HG03432 (cell line): ENCODE results near the gene KCNQ1.

Source experiments
- ATAC-seq: cut with Tn5 transposase; IDR thresholded peaks from one replicate; pipeline ENCODE4 v1.9.1; 2021; ENCODE audit warnings: mild to moderate bottlenecking, moderate library complexity; ENCODE audit not compliant: unreplicated experiment

Gene KCNQ1

DNA sequence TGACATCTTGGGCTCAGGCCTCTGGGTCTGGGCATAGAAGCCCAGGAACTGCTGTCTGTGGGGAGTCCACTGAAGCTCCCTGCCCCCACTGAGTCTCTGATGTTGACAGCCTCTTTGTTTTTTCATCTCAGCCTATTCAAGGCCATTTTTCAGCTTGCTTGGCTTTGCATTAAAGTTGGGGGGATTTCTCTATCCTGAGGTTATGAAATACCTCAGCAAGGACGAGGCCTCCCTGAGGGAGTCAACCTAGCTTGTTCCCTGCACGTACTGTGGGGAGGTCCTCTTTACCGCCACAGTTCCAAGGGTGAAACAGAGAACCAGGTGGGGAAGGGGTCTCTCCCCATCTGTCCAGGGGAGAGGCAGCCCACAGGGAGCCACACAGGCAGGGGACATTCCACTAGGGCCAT is 246.6 kb downstream of the KCNQ1 start:
- no peak for ATAC-seq

GRCh38 chr11:2691991-2692875 is 247.4 kb downstream of the KCNQ1 start:
- ATAC-seq: no peak

DNA sequence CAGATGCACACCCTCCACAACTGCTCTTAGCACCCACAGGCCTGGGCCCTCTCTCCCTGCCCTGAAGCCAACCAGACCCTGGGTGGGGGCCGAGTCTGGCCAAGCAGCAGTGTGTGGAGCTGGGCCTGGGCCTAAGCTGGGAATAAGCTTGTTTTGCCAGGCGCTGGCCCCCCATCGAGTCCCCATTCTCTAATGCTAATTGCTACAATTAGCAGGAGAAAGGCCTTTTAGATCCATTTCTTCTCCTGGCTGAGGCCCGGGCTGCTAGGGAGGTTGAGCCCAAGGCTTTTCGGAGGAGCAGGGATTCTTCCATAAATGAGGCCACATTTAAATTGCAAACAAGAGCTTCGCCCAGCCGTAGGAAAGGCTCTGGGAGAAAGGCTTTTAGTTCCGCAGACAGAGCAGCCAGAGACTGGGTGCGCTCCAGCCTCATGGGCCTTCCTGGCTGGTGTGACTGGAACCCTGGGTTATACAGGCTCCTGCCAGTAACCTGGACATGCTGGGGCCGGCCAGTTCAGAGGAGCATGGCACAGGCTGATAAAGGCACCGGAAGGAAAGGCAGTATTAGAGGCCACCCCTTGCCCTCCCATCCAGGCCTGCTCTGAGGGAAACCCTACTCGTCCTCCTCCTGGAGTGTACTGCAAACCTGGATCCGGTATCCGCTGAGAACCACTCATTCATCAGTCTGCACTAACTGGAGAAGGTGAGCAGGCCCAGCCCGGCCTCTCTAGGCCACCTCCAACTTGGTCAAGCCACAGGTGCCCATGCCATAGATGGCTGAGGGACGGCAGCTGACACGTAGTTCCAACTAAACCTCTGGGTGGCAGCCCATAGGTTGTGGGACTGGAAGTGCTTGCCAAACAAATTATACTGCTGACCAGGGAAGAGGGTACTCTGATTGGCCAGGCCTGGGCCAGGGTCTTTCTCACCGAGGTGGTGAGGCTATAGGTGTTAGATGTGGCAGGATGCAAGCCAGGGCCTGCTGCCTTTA is 248.8 kb downstream of the KCNQ1 start:
- ATAC-seq: no peak

DNA sequence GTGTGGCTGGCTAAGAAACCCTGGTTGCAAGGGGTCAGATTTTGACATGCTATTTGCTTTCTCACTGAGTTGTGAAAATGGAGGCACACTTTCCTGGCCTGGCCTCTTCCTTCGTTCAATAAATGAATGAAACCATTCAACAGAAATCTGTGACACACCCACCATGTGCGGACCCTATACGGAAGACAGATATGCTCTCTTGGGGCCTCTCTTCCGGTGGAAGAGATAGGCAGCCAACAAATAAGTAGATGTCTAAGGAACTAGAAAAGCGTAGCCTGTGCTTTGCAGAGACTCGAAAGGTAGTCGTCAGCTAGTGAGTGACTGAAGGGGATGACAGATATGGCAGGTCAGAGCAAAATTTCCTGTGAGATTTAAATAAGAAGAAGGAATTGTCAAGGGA is 249.7 kb downstream of the KCNQ1 start:
- no peak for ATAC-seq

GRCh38 chr11:2694995-2695939 is 250.5 kb downstream of the KCNQ1 start:
- ATAC-seq: no peak

DNA sequence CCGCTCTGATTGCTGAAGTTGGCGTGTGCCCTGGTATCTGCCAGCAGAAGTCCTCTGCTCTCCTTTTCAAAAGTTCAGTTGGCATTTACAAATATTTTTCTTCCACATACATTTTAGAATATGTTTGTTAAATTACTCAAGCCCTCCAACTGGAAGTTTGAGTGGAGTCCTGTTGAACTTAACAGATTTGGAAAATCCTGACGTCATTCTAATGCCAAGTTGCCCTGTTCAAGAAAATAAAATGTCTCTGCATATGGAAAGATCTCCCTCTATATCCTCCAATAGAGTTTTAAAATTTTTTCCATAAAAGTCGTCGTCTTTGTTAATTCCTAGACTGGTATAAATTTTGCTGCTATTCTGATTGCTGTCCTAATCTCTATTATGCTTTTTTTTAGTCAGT is 251.6 kb downstream of the KCNQ1 start:
- ATAC-seq: no peak

- ATAC-seq: no peak
Measured at GRCh38 chr11:2697866-2698265, 253.1 kb downstream of the KCNQ1 start.

DNA sequence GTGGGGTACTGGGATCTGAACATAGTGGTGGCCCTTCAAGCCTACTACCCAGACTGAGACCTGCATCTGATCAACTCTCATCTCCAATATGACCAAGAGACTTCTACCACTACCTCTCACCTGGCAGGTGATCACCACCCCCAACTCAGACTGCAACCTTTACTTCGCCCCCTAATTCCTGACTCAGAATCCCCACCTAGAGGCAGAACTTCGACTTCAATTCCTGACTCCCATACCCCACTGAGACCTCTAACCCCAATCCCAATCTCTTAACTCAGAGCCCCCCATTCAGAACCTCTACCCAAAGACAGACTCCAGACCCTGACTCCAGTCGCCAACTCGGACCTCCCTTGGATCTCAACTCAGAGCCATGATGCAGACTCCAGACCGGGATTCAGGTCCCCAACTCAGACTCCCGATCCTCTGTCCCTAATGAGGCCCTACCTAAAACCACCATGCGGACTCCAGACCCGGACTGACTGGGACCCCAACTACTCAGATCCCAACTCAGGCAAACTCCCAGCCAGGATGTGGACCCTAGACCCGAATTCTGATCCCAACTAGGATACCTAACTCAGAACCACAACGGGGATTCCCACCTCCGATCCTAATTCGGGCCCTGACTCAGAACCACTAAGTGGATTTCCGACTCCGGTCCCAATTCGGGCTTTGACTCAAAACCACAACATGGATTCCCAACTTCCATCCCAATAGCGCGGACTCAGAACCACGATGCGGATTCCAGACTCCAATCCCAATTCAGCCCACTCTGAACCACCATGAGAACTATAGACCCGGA is 253.8 kb downstream of the KCNQ1 start:
- no peak for ATAC-seq

DNA sequence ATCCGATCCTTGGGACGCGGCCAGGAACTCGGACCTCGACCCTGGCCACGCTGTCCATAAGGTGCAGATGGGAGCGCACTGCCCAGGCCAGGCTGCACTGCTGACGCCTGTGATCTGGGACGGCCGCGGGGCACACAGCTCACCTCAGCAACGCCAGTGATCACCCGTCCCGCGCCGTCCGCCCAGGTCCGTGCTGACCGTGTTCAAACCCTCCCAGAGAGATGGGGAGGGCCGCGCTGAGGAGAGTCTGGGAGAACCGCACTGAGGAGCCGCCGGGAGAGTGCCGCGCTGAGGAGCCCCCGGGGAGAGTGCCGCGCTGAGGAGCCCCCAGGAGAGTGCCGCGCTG is 254.3 kb downstream of the KCNQ1 start:
- ATAC-seq: peak; percentile 14

- peak; percentile 90 for ATAC-seq
Measured at GRCh38 chr11:2699531-2700414, 255.0 kb downstream of the KCNQ1 start, which contains the start of gene KCNQ1OT1. TSS of gene KCNQ1OT1 (minus strand) at chr11:2699994.

- peak; percentile 42 for ATAC-seq
Measured at GRCh38 chr11:2700415-2701211, 255.8 kb downstream of the KCNQ1 start.

- ATAC-seq: no peak
Measured at GRCh38 chr11:2701230-2701629, 256.4 kb downstream of the KCNQ1 start.

DNA sequence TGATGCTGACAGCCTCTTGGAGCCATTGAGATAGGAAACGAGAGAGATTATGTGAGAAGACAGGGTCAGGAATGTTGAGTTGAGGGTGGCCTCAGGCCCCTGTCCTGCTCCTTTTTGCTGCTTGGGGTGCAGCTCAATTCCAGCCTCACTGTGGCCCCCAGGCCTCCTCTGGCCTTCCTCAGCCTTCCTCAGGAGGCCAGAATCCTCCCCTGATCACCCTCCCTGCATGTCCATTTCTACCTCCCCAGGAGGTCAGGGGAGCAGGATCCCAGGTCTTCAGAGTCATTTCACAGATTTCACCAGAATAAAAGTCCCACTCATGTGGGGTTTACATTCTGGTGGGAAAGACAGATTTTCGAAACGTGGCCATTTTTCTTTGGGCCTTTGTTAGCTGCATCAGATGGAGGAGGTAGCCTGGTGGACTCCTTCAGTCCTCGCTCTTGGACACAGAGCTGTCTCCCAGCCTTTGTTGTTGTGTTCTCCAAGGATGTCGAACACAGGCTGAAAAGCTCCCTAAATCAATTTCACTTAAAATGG is 257.2 kb downstream of the KCNQ1 start:
- no peak for ATAC-seq

DNA sequence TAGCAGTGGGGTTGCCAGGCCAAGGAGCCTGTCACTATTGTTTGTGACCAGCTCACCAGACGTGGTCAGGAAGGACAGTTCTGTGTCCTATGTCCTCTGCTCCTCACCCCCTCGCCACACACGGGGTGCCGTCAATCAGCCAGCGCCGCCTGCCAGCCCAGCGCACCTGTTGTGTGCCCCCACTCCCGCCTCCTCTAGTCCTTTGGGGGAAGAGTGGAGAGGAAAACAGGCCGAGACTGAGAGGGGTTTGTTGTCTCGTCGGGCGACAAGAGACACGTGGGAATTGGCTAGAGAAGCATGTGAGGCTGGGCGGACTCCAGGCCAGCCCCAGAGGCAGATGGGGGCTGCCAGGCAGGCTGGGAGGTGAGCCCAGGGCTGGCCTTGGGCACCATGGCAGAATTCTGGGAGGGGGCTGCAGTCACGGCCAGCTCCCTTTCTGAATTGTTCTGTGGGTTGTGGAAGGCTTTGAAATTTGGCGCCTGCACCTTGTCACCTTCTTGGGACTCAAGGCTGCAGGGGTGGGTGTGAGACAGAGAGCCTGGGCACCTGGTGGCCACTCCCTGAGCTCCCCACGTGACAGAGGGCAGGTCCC is 258.1 kb downstream of the KCNQ1 start:
- no peak for ATAC-seq

- no peak for ATAC-seq
Measured at GRCh38 chr11:2703363-2704141, 258.7 kb downstream of the KCNQ1 start.

DNA sequence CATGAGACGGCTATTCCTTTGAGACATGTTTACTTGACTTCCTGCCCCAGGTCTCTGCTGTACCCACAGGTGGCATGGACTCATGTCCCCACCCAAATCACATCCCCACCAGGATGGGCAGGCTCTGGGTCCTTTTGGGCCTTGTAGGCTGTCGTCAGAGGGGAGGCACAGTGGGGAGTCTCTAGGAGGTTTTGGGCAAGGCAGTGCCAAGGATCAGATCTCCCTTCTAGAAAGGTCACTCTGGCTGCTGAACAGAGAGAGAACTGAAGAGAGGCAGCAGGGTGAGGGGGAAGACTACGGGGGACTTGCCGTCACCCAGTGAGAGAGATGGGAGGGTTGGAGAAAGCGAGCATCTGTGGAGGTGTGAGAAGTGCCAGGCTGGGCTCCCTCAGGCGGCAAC is 259.5 kb downstream of the KCNQ1 start:
- ATAC-seq: no peak
